GM18858 (cell line): ENCODE results near the gene SEPTIN5.
"Not testable (repeated sequence)": the region's sequence is repeated elsewhere in the genome, so short reads cannot be mapped to it uniquely, and the experiment has no call there.

ENCODE experiments used
- ATAC-seq: cut with Tn5 transposase; IDR thresholded peaks from one replicate; pipeline ENCODE4 v1.9.1; 2021; ENCODE audit not compliant: unreplicated experiment

Gene SEPTIN5

DNA sequence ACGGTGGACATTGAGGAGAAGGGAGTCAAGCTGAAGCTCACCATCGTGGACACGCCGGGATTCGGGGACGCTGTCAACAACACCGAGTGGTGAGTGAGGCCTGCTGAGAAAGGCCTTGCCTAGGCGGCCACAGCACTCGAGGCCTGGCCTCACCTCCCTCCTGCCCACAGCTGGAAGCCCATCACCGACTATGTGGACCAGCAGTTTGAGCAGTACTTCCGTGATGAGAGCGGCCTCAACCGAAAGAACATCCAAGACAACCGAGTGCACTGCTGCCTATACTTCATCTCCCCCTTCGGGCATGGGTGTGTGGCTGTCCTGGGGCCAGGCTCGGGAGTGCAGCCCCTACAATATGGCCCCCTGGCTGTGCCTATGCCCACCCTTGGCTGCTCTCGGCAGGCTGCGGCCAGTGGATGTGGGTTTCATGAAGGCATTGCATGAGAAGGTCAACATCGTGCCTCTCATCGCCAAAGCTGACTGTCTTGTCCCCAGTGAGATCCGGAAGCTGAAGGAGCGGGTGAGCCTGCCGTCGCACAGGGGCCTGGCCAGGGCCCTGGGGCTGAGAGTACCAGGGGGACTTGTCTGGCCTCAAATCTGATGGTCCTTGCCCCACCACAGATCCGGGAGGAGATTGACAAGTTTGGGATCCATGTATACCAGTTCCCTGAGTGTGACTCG, 6.0 kb downstream of the SEPTIN5 start:
- ATAC-seq, result no peak

DNA sequence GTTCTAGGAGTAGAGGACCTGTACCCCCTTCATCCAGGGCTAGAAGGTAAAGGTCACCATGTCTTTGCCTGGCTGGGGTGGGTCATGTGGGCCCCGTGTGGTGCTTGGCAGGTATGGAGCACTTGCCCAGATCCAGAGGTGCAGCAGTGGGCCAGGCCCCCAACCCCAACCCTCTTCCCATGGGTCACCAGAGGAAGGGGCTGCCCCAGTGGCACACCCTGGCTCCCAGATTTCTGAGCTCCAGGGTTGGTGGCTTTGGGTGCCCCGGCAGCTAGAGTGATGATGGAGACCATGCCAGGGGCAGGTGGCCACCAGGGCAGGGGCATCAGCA, 6.7 kb downstream of the SEPTIN5 start:
- no peak for ATAC-seq

DNA sequence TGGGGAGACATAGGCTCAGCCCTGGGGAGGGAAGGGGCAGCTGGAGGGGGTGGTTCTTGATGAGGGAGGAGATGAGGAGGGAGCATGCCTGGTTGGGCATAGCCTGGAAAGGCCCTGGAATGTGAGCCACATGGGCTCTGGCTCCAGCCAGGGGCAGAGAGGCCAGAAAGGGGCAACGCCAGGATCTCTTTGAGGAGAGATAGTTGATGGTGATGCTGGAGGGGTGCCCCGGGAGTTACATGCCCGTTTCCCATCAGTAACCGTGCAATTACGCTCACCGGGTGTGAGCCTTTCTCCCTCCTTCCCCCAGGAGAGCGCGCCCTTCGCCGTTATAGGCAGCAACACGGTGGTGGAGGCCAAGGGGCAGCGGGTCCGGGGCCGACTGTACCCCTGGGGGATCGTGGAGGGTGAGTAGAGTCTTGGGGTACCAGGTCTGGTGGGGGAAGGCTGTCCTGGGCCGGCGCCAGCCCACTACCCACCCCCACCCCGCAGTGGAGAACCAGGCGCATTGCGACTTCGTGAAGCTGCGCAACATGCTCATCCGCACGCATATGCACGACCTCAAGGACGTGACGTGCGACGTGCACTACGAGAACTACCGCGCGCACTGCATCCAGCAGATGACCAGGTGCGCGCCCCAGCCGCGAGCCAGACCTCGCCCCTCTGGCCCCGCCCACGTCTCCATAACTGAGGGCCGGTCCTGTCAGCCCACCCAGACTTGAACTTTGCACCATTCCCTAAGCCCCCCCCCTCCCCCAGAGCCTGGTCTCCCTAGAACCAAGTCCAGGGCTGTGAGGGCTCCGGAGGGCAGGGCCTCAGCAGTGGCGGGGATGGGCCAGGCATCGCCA, 7.3 kb downstream of the SEPTIN5 start:
- no peak for ATAC-seq

DNA sequence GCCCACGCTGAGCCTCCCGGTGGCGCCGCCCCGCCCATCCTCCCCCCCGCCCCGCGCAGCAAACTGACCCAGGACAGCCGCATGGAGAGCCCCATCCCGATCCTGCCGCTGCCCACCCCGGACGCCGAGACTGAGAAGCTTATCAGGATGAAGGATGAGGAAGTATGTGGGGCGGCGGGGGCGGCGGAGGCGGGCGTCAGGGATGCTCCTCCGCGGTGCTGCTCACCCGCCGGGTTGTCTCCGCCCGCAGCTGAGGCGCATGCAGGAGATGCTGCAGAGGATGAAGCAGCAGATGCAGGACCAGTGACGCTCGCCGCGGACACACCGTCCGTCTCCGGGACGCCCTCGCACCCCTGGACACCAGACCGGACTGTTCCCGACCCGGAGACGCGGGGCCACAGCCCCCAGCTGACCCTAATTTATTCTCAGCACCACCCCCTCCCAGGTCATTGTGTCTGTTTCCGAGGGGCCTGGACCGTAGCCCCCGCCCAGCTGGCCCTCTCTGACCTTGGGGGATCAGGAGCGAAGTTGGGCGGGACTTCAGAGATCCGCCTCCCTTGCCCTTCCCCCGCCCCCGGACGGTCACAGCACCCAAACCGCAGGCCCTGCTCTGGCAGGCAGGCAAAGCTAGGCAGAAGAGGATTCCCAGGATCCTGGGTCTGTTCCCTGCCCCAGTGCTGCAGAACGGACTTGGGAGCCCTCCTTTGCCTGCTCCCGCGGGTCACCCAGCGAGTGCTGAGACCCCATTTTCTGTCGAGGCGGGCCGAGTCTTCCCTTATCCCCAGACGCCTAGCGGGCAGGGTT, 8.1 kb downstream of the SEPTIN5 start:
- no peak for ATAC-seq

DNA sequence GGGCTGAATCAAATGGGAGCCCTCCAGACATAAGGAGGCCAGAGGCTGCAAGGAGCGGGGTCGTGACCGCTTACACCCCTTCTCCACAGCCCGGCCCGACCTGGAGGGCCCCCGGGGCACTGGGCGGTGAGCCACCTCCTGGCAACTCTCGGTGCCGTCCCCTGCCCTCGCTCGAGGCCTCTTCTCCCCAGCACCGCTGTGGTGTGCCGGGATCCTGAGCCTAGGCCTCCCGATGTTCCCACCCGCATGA, 8.6 kb downstream of the SEPTIN5 start:
- ATAC-seq, result no peak

DNA sequence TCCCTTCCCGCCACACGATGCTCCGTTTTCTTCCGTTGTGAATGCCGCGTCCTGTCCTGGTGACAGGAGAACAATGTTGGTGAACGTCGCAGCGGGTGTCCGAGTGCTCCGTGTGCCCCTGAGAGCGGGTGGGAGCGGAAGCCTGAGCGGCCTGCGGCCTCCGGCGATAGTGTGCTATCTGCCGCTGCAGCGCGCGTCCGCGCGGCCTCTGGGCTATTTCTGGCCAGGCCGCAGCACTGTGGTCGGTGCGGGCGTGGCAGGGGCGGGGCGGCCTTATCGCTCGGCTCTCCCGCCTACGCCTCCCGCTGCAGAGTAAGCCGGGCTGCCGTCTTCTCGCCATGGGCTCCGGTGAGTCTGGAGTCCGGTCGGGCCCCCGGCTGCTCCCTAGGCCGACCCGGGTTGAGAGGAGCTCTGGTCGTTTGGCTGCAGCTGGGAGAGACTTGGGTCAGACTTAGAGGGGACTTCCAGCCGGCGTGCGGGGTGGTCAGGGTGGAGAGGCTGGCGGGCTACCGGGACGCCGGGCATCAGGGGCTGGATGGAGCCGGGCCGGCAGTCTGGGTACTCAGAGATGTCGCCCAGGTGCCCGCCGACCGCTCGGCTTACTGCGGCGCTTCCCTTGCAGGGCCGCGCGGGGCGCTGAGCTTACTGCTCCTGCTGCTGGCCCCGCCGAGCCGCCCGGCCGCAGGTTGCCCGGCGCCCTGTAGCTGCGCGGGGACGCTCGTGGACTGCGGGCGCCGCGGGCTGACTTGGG, 9.1 kb downstream of the SEPTIN5 start, which contains the start of gene GP1BB:
GP1BB (plus strand) TSS at position 308 of the 751 bp plus-strand sequence; CDS start at position 339, 31 bp downstream.
- ATAC-seq, result no peak

DNA sequence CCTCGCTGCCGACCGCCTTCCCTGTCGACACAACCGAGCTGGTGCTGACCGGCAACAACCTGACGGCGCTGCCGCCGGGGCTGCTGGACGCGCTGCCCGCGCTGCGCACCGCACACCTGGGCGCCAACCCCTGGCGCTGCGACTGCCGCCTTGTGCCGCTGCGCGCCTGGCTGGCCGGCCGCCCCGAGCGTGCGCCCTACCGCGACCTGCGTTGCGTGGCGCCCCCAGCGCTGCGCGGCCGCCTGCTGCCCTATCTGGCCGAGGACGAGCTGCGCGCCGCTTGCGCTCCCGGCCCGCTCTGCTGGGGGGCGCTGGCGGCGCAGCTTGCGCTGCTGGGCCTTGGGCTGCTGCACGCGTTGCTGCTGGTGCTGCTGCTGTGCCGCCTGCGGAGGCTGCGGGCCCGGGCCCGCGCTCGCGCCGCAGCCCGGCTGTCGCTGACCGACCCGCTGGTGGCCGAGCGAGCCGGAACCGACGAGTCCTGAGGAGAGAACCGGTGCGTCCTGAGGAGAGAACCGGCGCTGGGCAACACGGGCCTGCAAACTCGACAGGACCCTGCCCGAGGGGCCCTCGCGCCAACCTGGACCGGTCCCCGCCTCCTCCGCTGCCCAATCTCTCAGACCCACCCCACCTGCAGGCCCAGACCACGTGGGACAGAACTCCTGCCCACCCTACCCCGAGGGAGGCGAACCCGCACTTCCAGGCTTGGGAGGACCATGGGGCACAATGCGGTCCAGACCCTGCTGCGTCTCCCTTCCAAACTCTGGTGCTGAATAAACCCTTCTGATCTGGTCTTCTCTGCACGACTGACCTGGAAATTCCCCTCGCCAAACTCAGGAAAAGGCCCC, 9.9 kb downstream of the SEPTIN5 start:
- no peak for ATAC-seq

DNA sequence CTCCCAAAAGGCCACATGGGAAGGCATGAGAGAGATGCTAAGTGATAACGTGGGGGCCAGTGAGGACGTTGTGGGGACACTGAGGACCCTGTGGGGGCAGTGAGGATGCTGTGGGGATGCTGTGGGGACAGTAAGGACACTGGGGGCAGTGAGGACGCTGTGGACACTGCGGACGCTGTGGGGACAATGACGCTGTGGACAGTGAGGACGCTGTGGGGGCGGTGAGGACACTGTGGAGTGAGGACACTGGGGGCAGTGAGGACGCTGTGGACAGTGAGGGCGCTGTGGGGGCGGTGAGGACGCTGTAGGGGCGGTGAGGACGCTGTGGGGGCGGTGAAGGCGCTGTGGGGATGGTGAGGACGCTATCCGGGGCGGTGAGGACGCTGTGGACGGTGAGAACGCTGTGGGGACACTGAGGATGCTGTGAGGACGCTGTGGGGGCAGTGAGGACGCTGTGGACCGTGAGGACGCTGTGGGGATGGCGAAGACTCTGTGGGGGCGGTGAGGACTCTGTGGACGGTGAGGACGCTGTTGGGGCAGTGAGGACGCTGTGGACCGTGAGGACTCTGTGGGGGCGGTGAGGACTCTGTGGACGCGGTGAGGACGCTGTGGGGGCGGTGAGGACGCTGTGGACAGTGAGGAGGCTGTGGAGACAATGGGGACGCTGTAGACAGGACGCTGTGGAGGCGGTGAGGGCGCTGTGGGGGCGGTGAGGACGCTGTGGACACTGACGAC, 10.8 kb downstream of the SEPTIN5 start:
- no peak for ATAC-seq

DNA sequence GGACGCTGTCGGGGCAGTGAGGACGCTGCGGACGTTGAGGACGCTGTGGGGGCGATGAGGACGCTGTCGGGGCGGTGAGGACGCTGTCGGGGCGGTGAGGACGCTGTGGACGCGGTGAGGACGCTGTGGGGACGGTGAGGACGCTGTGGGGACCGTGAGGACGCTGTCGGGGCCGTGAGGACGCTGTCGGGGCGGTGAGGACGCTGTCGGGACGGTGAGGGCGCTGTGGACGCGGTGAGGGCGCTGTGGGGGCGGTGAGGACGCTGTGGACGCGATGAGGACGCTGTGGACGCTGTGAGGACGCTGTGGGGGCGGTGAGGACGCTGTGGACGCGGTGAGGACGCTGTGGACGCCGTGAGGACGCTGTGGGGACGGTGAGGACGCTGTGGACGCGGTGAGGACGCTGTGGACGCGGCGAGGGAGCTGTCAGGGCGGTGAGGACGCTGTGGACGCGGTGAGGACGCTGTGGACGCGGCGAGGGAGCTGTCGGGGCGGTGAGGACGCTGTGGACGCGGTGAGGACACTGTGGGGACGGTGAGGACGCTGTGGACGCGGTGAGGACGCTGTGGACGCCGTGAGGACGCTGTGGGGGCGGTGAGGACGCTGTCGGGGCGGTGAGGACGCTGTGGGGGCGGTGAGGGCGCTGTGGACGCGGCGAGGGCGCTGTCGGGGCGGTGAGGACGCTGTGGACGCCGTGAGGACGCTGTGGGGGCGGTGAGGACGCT, 11.9 kb downstream of the SEPTIN5 start:
- ATAC-seq, result not testable (repeated sequence)

DNA sequence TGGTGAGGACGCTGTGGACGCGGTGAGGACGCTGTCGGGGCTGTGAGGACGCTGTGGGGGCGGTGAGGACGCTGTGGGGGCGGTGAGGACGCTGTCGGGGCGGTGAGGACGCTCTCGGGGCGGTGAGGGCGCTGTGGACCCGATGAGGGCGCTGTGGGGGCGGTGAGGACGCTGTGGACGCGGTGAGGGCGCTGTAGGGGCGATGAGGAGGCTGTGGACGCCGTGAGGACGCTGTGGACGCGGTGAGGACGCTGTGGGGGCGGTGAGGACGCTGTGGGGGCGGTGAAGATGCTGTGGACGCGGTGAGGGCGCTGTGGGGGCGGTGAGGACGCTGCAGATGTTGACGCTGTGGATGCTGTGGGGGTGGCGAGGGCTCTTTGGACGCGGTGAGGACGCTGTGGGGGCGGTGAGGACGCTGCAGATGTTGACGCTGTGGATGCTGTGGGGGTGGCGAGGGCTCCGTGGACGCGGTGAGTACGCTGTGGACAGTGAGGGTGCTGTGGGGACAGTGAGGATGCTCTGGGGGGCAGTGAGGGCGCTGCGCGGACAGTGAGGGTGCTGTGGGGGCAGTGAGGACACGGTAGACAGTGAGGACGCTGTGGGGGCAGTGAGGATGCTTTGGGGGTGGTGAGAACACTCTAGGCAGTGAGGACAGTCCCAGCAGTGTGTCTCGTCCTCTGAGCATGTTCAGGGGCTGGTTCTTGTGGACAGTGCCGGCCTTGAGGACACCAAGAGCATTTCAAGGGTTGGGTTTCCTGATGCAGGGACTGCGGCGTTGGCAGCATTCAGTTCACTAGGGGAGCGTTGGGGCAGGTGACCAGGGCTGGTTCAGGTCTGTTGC, 13.2 kb downstream of the SEPTIN5 start:
- ATAC-seq, result no peak

DNA sequence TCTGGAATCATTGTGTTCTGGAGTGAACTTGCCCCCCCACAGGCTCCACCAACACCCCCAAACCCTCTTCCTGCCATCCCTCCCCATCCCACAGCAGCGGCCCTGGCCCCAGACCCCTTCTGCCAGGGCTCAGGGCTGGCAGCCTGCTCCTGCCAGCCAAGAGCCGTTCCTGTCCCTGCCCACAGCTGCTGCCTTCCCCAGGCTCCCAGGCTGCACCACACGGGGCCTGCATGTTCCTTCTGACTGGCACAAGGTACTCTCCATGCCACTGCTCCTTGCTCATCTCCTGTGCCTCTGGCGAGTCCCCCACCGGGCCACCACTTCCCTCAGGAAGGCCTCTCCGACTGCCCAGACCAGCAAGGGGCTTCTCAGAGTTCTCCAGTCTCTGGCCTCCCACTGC, 14.0 kb downstream of the SEPTIN5 start:
- ATAC-seq, result no peak

DNA sequence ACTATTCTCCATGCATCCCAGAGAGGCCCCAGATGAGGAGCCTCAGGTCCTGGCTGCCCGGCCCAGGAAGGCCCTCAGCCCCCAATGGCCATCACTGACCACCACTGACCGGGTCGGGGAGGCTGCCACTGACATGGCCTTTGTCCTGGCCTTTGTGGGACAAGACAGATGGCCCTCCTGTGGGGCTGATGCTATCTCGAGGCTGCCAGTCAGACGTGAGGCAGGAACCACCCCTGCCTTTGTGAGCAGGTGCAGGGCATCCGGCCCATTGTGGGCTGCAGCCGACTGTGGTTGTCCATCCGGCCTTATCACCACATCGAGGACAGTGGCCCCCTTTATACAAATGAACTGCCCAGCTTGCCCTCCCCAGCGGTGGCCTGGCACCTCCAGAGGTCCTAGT, 14.5 kb downstream of the SEPTIN5 start:
- ATAC-seq, result no peak

DNA sequence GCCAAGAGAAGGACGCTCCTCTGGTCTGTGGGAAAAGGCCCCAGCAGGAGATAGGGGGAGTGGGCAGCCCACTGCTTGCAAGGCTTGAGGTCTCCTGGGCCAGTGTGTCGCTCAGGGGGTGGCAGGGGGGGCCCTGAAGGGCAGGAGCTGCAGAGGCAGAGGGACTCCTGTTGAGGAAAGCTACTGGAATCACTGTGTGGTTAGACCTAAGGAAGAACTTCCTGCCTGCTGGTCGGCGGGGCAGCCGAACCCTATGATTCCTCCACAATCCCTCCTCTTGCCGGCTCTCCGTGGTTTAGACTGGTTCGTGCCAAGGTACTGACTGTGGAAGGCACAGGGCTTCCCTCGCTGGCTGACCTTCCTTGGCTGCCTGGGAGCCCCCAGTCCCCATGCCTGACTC, 15.2 kb downstream of the SEPTIN5 start:
- no peak for ATAC-seq

DNA sequence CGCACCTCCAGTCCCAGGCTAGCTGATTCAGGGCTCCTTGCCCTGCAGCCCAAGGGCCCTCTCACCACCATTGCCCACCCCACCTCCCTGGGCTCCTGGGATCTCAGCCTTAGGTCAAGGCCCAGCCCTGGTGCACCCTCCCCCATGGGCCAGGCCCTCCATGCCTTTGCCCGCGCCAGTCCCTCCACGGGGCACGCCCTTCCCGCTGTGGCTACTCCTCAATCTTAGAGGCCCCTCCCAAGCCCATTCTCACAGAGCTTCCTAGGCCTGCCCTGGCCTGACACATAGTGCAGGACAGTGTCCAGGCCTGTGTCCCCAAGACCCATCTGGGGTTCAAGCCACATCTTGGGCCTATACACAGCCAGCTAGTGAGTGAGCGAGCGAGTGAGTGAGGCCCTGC, 15.9 kb downstream of the SEPTIN5 start:
- no peak for ATAC-seq

DNA sequence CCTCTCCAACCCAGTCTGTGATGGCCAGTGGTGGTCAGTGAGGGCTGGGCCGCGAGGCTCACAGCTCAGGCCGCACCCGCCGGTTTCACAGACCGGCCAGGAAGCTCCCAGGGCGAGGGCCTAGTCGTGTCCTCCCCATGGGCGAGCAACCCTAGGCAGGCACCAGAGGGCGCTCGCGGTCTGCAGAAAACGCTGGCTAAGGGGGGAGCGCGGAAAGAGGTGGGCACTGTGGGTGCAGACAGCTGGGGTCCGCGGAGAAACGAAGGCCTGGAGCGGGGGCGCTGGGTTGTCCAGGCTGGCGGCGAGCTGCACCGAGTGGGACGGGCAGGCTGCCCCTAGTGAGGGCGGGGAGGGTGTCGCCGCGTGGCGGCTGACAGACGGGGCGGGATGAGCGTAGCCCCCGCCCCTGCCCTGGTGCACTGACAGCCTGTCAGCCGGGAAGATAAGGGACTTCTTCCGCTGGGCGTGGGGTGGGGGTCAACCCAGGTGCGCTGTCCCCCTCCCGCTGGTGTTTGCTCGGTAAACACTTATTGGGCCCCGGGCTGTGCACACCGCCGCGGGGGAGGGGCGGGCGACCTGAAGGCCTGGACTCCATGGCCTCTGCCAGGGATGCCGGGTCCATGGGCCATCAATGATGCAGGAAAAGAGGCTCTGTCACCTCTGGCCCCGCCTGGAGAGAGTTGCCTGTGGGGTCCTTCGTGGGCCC, 16.5 kb downstream of the SEPTIN5 start:
- ATAC-seq, result no peak

DNA sequence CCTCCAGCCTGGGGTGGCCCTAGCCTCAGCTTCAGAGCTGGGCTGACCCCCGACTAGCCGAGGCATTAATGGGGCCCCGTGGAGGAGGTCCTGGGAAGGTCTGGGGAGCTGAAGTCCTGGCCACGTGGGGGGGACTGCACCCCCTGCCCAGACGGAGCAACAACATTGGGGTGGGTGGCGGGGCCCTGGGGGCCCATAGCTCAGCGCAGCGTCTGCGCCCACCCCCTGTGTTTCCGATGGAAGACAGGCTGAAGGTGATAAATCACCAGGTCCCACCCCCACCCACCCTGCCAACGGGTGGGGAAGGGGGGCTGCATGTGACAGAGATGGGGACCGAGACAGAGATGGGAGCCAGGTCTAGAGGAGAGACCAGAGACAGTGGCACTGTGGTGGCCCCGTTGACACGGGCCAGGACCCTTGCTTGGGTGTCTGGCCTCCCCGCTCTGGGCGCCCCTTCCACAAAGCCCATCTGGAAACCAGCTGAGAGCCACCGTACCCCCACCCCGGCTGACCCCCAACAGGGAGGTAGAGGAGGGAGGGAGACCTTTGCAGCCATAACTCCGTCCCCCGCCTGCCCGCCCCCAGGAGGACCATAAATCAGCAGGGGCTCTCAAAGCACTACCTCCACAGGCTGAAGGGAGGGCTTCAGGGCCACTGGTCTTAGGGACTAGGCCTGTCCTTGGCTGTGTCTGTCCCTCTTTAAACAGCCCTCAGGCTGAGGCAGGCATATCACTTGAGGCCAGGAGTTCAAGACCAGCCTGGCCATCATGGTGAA, 17.2 kb downstream of the SEPTIN5 start:
- no peak for ATAC-seq
